Stimulated activated CD8-positive, alpha-beta memory T cell treated with anti-CD3 and anti-CD28 coated beads, Interleukin-12 subunit alpha, Interleukin-12 subunit beta, amount 100 ng/mL, for 4 hours (primary cell): ENCODE measurements around the gene RNASE8.

Experiments
- DNase-seq: peaks from one replicate; pipeline ENCODE4 v3.0.0-alpha.2; 2020; ENCODE audit warnings: low read depth

RNASE8 gene

DNA sequence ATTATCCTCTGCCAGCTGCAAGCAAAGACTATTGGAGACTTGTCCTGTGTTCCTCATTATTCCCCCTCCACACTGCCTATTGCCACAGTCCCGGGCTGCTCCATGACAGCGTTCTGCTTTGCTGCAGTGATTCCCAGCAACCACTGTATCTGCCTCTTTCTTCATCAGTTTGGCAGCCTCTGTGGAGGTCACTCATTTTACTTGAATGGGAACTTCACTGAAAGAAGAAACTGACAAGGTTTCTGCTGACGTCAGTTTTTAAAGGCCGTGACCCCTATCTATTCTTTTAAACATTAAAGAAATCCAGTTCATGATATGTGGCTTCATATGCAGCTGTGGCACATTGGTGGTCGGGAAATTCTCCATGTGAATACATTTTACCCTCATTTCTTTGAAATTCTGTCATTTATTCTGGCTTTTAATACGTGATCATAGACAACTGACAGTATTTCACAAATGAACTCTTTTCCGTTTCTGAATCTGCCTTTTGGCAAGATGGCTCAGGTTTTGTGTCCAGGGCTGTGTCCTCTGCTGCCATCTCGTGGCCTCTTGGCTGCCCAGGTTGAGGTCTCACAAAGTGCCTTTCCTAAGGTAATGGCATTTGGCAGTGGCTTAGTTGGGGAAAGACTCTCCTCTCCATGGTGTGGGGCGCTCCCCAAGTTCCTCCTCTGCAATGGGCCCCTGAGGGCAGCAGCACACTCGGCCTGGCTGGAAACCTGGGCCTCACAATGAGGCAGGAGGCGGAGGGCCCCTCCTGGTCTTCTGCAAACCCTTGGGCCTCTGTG lies 49.1 kb downstream of the RNASE8 start:
- peak; percentile 53 for DNase-seq

- no peak for DNase-seq
These were observed 49.7 kb downstream of the RNASE8 start for GRCh38 chr14:21107283-21107800.
